Cardiac muscle cell (in vitro differentiated cells and primary cell): ENCODE measurements around the gene SEC23A. TPM values are rescaled to one million over a fixed set of nuclear protein-coding genes. Genes with fewer than 3 reads are reported as not detected.
"Not testable (repeated sequence)": the region's sequence is repeated elsewhere in the genome, so short reads cannot be mapped to it uniquely, and the experiment has no call there.

Source experiments
- DNase-seq, 2 donors: peaks; one replicate each; pipeline versions ENCODE4 v3.0.0 to v3.0.0-alpha.2; 2010 to 2017; ENCODE audit warnings: low read depth in 1 of 2, low spot score in 1 of 2
- H3K27ac ChIP-seq: fragments of 200-600 bp; sonication (generic); 2 replicates; pipeline ENCODE4 v1.5.1; 2016
- H3K27me3 ChIP-seq: fragments of 200-600 bp; sonication (generic); 2 replicates; pipeline ENCODE4 v1.6.0; 2016; ENCODE audit warnings: control low read depth
- H3K36me3 ChIP-seq: fragments of 200-600 bp; sonication (generic); 2 replicates; pipeline ENCODE4 v1.5.1; 2016; ENCODE audit warnings: control low read depth
- H3K4me1 ChIP-seq: fragments of 200-600 bp; sonication (generic); 2 replicates; pipeline ENCODE4 v1.8.1; 2017; ENCODE audit warnings: low read depth, mild to moderate bottlenecking, mixed run types
- H3K4me3 ChIP-seq: fragments of 200-600 bp; sonication (generic); 2 replicates; pipeline ENCODE4 v1.5.1; 2016; ENCODE audit warnings: mild to moderate bottlenecking
- H3K9me3 ChIP-seq: fragments of 200-600 bp; sonication (generic); 2 replicates; pipeline ENCODE4 v1.5.1; 2017; ENCODE audit warnings: low read depth, mild to moderate bottlenecking, control low read depth
- polyA plus RNA-seq: library from polyadenylated mRNA; unstranded; fragments of >200 nt; fragmentation: Nextera tagmentation; extraction: Ambion mirVana; gene quantifications from 2 replicates; pipeline ENCODE4 v1.2.1, GENCODE V29; 2016
- total RNA-seq: library from RNA; depleted of rRNA; stranded (reverse); fragments of >200 nt; gene quantifications from 2 replicates; pipeline ENCODE4 v1.2.3, GENCODE V29; 2016
- TF ChIP-seq, protein P1 (sequence below): IDR thresholded peaks from 2 replicates; pipeline ENCODE4 v1.5.1; 2012; ENCODE audit warnings: low read depth, mild to moderate bottlenecking, low read length

Gene SEC23A
- total RNA-seq (115 and 131 TPM in 2 replicates), polyA plus RNA-seq (74.1 and 92.0 TPM in 2 replicates)

- Histone ChIP-seq H3K27ac (peak within 1 kb of the TSS; percentile 96), H3K9me3 (no peaks in the 10 kb centered on the region), H3K4me1 (peaks cover 11% of the 10 kb centered on the region), H3K27me3 (no peaks in the 10 kb centered on the region), H3K4me3 (peak within 1 kb of the TSS; percentile 55), H3K36me3 (no peaks in the 10 kb centered on the region)
- peak; percentile 93 to 95 for DNase-seq
- TF ChIP-seq, protein P1, sequence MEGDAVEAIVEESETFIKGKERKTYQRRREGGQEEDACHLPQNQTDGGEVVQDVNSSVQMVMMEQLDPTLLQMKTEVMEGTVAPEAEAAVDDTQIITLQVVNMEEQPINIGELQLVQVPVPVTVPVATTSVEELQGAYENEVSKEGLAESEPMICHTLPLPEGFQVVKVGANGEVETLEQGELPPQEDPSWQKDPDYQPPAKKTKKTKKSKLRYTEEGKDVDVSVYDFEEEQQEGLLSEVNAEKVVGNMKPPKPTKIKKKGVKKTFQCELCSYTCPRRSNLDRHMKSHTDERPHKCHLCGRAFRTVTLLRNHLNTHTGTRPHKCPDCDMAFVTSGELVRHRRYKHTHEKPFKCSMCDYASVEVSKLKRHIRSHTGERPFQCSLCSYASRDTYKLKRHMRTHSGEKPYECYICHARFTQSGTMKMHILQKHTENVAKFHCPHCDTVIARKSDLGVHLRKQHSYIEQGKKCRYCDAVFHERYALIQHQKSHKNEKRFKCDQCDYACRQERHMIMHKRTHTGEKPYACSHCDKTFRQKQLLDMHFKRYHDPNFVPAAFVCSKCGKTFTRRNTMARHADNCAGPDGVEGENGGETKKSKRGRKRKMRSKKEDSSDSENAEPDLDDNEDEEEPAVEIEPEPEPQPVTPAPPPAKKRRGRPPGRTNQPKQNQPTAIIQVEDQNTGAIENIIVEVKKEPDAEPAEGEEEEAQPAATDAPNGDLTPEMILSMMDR = no peak
Observed at GRCh38 chr14:39102969-39103957, at the start of gene SEC23A. SEC23A (minus strand) TSS chr14:39103235; CDS start chr14:39096118, 7,117 bp downstream.

DNA sequence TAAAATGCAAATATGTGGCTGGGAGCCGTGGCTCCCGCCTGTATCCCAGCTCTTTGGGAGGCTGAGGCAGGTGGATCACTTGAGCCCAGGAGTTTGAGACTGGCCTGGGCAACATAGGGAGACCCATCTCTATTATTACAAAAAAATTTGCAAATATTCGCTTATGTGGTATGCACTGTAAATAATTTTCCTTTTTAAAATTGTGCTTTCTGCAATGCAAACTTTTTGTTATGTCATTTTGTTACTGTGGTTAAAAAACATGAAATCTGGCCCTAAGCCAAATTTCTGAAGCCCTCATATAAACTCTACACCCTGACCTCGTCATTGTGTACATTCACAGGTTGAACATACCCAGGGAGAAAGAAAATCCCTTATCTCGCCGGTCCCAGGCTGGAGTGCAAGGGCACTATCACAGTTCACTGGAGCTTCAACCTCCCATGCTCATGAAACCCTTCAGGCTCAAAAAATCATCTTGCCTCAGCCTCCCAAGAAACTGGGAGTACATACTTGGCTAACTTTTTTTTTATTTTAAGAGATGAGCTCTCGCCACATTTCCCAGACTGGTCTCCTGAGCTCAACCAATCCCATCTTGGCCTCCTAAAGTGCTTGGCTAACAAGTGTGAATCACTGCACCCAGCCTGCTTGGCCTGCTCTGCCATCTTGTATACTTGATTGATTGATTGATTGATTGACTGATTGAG, 42.4 kb upstream of the SEC23A start:
- no peaks in the 10 kb centered on the region for H3K9me3 ChIP-seq
- H3K36me3 ChIP-seq = peaks cover 24% of the 10 kb centered on the region
- TF ChIP-seq, protein P1 = no peak
- H3K4me3 ChIP-seq = no peak overlapping the region
- no peaks in the 10 kb centered on the region for H3K4me1 ChIP-seq
- H3K27me3 ChIP-seq = no peaks in the 10 kb centered on the region
- no peak overlapping the region for H3K27ac ChIP-seq
- no peak for DNase-seq

DNA sequence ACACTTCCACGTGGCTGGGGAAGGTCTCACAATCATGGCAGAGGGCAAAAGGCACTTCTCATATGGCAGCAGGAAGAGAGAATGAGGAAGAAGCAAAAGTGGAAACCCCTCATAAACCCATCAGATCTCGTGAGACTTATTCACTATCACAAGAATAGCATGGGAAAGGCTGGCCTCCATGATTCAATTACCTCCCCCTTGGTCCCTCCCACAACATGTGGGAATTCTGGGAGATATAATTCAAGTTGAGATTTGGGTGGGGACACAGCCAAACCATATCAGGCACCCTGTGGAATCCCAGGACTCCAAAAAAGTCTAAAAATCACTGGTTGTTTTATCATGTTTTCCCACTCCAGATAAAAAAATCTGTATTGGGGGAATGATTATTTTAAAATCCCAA, 40.2 kb upstream of the SEC23A start:
- H3K4me3 ChIP-seq, H3K4me1 ChIP-seq, H3K27ac ChIP-seq, H3K36me3 ChIP-seq, H3K27me3 ChIP-seq, H3K9me3 ChIP-seq, DNase-seq: not testable (repeated sequence)

- not testable (repeated sequence) for H3K27me3 ChIP-seq, H3K9me3 ChIP-seq, H3K27ac ChIP-seq, H3K4me3 ChIP-seq, H3K4me1 ChIP-seq, DNase-seq
- H3K36me3 ChIP-seq = peaks cover 15% of the 10 kb centered on the region
Observed at GRCh38 chr14:39141623-39142022, 38.6 kb upstream of the SEC23A start.

- no peak overlapping the region for H3K4me3 ChIP-seq
- H3K9me3 ChIP-seq = no peaks in the 10 kb centered on the region
- DNase-seq = no peak
- H3K27me3 ChIP-seq = no peaks in the 10 kb centered on the region
- H3K4me1 ChIP-seq = no peaks in the 10 kb centered on the region
- H3K36me3 ChIP-seq = peaks cover 26% of the 10 kb centered on the region
- TF ChIP-seq, protein P1 = no peak
- H3K27ac ChIP-seq = no peak overlapping the region
Observed at GRCh38 chr14:39140170-39140569, 37.1 kb upstream of the SEC23A start.

DNA sequence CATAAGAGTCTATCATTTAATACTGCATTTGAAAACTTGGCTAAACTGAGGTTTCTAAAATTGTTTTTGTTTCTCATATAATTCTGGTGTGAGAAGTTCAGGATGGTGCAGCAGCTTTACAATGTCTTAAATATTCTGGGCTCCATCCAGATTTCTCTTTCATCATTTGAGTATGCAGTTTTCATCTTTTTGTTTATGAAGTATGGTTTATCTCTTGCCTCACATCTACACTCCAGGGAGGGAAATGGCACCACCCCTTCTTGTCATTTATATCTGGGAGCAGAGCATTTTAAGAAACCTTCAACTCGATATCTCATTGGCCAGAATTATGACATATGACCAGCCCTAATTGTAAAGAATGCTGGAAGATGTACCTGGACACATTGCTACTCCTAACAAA, 35.4 kb upstream of the SEC23A start:
- Histone ChIP-seq H3K4me3 (no peak overlapping the region), H3K36me3 (peaks cover 39% of the 10 kb centered on the region), H3K27ac (no peak overlapping the region), H3K27me3 (no peaks in the 10 kb centered on the region), H3K9me3 (no peaks in the 10 kb centered on the region), H3K4me1 (no peaks in the 10 kb centered on the region)
- TF ChIP-seq, protein P1 = no peak
- peak in 1 of 2 donors; percentile 11 for DNase-seq

- H3K27me3 ChIP-seq, H3K9me3 ChIP-seq, H3K4me3 ChIP-seq, H3K4me1 ChIP-seq, DNase-seq: not testable (repeated sequence)
- H3K27ac ChIP-seq = peak overlapping the region; percentile 12
- H3K36me3 ChIP-seq = peaks cover 39% of the 10 kb centered on the region
Observed at GRCh38 chr14:39137835-39138234, 34.8 kb upstream of the SEC23A start.
